Measurements from ENCODE around the gene KDM4B. TPM values are rescaled to one million over a fixed set of nuclear protein-coding genes. Genes with fewer than 3 reads are reported as not detected.

The KDM4B gene
- total and polyA plus RNA-seq, 4 donors: 17.1 to 49.5 (median 24.7) TPM

- DNase-seq (peak in 2 of 3 donors; percentile 29 to 48), ATAC-seq (ENCODE audit: insufficient read depth, low FRiP score) (no peak)
- Histone ChIP-seq H3K9ac (ENCODE audit: insufficient read depth in 1 of 2, low read length in 2 of 2) (no peak overlapping the region), H3K27ac (ENCODE audit: low read depth in 1 of 2, low read length in 1 of 2) (no peak overlapping the region), H3K27me3 (ENCODE audit: control insufficient read depth in 3 of 3, insufficient read depth in 3 of 3, low read length in 2 of 3) (no peaks in the 10 kb centered on the region), H3K36me3 (ENCODE audit: control insufficient read depth in 4 of 4, insufficient read depth in 4 of 4, low read length in 4 of 4) (peaks cover 0 to 5% (median 1%) of the 10 kb centered on the region in 4 donors), H3K4me3 (no peak overlapping the region), H3K4me1 (ENCODE audit: control insufficient read depth in 5 of 5, insufficient read depth in 5 of 5, low read length in 5 of 5) (peaks cover 8 to 26% (median 15%) of the 10 kb centered on the region in 5 donors), H3K9me3 (ENCODE audit: control insufficient read depth in 4 of 4, insufficient read depth in 3 of 4, low read length in 3 of 4) (peaks cover 0 to 6% (median 0%) of the 10 kb centered on the region in 4 donors)
- TF ChIP-seq, protein P1, sequence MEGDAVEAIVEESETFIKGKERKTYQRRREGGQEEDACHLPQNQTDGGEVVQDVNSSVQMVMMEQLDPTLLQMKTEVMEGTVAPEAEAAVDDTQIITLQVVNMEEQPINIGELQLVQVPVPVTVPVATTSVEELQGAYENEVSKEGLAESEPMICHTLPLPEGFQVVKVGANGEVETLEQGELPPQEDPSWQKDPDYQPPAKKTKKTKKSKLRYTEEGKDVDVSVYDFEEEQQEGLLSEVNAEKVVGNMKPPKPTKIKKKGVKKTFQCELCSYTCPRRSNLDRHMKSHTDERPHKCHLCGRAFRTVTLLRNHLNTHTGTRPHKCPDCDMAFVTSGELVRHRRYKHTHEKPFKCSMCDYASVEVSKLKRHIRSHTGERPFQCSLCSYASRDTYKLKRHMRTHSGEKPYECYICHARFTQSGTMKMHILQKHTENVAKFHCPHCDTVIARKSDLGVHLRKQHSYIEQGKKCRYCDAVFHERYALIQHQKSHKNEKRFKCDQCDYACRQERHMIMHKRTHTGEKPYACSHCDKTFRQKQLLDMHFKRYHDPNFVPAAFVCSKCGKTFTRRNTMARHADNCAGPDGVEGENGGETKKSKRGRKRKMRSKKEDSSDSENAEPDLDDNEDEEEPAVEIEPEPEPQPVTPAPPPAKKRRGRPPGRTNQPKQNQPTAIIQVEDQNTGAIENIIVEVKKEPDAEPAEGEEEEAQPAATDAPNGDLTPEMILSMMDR (IDR thresholded peaks at IDR 0.05; ENCODE audit: control extremely low read depth, extremely low read depth): no peak
- 88 to 90% methylated on average over 24 of the region's 24 CpGs for WGBS, 2 donors
Measured at GRCh38 chr19:4987692-4988370, 18.9 kb downstream of the KDM4B start.

- Histone ChIP-seq H3K9ac (ENCODE audit: insufficient read depth in 1 of 2, low read length in 2 of 2) (no peak overlapping the region), H3K4me3 (no peak overlapping the region), H3K27ac (ENCODE audit: low read depth in 1 of 2, low read length in 1 of 2) (peak overlapping the region in 1 of 2 donors; percentile 4), H3K4me1 (ENCODE audit: control insufficient read depth in 5 of 5, insufficient read depth in 5 of 5, low read length in 5 of 5) (peaks cover 8 to 20% (median 15%) of the 10 kb centered on the region in 5 donors), H3K27me3 (ENCODE audit: control insufficient read depth in 3 of 3, insufficient read depth in 3 of 3, low read length in 2 of 3) (no peaks in the 10 kb centered on the region), H3K9me3 (ENCODE audit: control insufficient read depth in 4 of 4, insufficient read depth in 3 of 4, low read length in 3 of 4) (peaks cover 0 to 6% (median 0%) of the 10 kb centered on the region in 4 donors), H3K36me3 (ENCODE audit: control insufficient read depth in 4 of 4, insufficient read depth in 4 of 4, low read length in 4 of 4) (peaks cover 0 to 3% (median under 1%) of the 10 kb centered on the region in 4 donors)
- TF ChIP-seq, protein P1 (IDR thresholded peaks at IDR 0.05; ENCODE audit: control extremely low read depth, extremely low read depth): no peak
- ATAC-seq (ENCODE audit: insufficient read depth, low FRiP score) (peak; percentile 67), DNase-seq (peak; percentile 87 to 91 (median 90))
- WGBS, 2 donors: 59 to 65% methylated on average over 13 of the region's 13 CpGs
Measured at GRCh38 chr19:4988770-4989251, 19.9 kb downstream of the KDM4B start.

GRCh38 chr19:4990306-4990705, 21.4 kb downstream of the KDM4B start:
- H3K27ac ChIP-seq (ENCODE audit: low read depth in 1 of 2, low read length in 1 of 2): no peak overlapping the region
- 76 to 88% methylated on average over 7 of the region's 7 CpGs for WGBS, 2 donors
- no peak for ATAC-seq (ENCODE audit: insufficient read depth, low FRiP score)
- TF ChIP-seq, protein P1 (IDR thresholded peaks at IDR 0.05; ENCODE audit: control extremely low read depth, extremely low read depth): no peak
- H3K9ac ChIP-seq (ENCODE audit: insufficient read depth in 1 of 2, low read length in 2 of 2): no peak overlapping the region
- no peak overlapping the region for H3K4me3 ChIP-seq
- no peak for DNase-seq
- peaks cover 0 to 3% (median 0%) of the 10 kb centered on the region in 4 donors for H3K36me3 ChIP-seq (ENCODE audit: control insufficient read depth in 4 of 4, insufficient read depth in 4 of 4, low read length in 4 of 4)
- H3K27me3 ChIP-seq (ENCODE audit: control insufficient read depth in 3 of 3, insufficient read depth in 3 of 3, low read length in 2 of 3): no peaks in the 10 kb centered on the region
- H3K9me3 ChIP-seq (ENCODE audit: control insufficient read depth in 4 of 4, insufficient read depth in 3 of 4, low read length in 3 of 4): peaks cover 0 to 6% (median 0%) of the 10 kb centered on the region in 4 donors
- H3K4me1 ChIP-seq (ENCODE audit: control insufficient read depth in 5 of 5, insufficient read depth in 5 of 5, low read length in 5 of 5): peaks cover 6 to 17% (median 9%) of the 10 kb centered on the region in 5 donors
